Neutrophil (primary cell): ENCODE measurements around the gene STON2.

Experiments
- H3K27ac ChIP-seq: fragments of 200-600 bp; sonication (generic); 2 replicates; pipeline ENCODE4 v1.5.1; 2016; ENCODE audit warnings: mild to moderate bottlenecking, moderate library complexity
- H3K27me3 ChIP-seq: fragments of 200-600 bp; sonication (generic); 2 replicates; pipeline ENCODE4 v1.6.0; 2016; ENCODE audit warnings: mild to moderate bottlenecking
- H3K36me3 ChIP-seq: fragments of 200-600 bp; sonication (generic); 2 replicates; pipeline ENCODE4 v1.5.1; 2017
- H3K4me1 ChIP-seq, 2 experiments: fragments of 200-600 bp in 1 of 2; sonication (generic) in 1 of 2; 1 replicate in 1 of 2; 2 replicates in 1 of 2; pipeline versions ENCODE4 v1.5.1 to v1.6.1; 2013 to 2016; ENCODE audit warnings: low read depth in 1 of 2, low read length in 1 of 2, mild to moderate bottlenecking in 1 of 2, moderate library complexity in 1 of 2; ENCODE audit not compliant: control insufficient read depth in 1 of 2, insufficient read depth in 1 of 2
- H3K4me3 ChIP-seq, 2 experiments: fragments of 200-600 bp in 1 of 2; sonication (generic) in 1 of 2; 1 replicate in 1 of 2; 2 replicates in 1 of 2; pipeline ENCODE4 v1.5.1; 2013 to 2016; ENCODE audit warnings: low read depth in 1 of 2, low read length in 1 of 2, mild to moderate bottlenecking in 1 of 2, moderate library complexity in 1 of 2
- H3K9me3 ChIP-seq: fragments of 200-600 bp; sonication (generic); 2 replicates; pipeline ENCODE4 v1.5.1; 2016
- TF ChIP-seq, protein P1 (sequence below): fragments of 200-600 bp; sonication (generic); IDR thresholded peaks from 2 replicates; pipeline ENCODE4 v1.5.1; 2016; ENCODE audit warnings: antibody characterized with exemption

The STON2 gene

DNA sequence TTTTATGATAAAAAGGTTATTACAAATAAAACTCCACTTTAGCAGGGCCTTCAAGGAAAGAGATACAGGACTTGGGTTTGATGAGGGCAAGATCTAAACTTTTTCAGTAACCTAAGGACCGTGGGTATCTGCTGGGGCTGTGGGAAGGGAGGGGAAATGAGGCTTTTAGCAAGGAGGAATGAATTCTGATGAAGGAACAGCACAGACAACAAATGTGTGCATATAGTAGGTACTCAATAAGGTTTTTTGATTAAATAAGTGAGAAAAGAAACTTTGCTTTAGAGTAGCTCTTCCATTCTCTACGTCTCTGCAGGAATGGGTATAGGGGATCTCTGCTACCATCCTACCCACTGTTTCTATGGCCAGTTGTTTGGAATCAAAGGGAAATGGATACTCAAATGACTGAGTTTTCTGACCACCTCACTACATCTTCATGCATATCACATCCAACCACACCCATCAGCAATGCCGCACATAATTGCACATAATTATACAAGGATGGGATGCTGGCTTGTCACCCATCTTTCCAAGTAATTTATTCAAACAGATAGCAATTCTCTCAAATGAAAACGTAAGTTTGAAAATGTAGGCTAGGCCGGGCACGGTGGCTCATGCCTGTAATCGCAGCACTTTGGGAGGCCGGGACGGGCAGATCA, 119.9 kb downstream of the STON2 start:
- TF ChIP-seq, protein P1, sequence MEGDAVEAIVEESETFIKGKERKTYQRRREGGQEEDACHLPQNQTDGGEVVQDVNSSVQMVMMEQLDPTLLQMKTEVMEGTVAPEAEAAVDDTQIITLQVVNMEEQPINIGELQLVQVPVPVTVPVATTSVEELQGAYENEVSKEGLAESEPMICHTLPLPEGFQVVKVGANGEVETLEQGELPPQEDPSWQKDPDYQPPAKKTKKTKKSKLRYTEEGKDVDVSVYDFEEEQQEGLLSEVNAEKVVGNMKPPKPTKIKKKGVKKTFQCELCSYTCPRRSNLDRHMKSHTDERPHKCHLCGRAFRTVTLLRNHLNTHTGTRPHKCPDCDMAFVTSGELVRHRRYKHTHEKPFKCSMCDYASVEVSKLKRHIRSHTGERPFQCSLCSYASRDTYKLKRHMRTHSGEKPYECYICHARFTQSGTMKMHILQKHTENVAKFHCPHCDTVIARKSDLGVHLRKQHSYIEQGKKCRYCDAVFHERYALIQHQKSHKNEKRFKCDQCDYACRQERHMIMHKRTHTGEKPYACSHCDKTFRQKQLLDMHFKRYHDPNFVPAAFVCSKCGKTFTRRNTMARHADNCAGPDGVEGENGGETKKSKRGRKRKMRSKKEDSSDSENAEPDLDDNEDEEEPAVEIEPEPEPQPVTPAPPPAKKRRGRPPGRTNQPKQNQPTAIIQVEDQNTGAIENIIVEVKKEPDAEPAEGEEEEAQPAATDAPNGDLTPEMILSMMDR, result no peak

DNA sequence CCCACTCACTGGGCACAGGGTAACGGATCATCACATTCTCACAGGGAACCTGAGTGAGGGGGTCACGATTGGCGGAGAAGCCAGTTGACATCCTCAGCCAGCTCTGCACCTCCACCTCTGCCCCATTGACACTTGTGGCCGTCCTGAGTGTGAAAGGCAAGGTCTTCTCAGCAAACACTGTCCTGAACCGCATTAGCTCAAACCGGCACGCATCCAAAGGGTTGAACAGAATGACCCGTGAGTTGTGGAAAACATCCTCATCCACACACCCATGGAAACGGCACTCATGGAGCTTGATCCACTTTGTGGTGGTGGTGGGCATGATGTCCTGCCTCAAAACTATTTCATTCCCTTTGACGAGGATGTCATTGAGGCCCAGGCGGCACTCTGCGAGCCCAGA, 123.0 kb downstream of the STON2 start:
- Histone ChIP-seq H3K36me3 (no peaks in the 10 kb centered on the region), H3K27ac (no peak overlapping the region), H3K4me3 (no peak overlapping the region), H3K4me1 (no peaks in the 10 kb centered on the region), H3K9me3 (no peaks in the 10 kb centered on the region), H3K27me3 (no peaks in the 10 kb centered on the region)
- TF ChIP-seq, protein P1, result no peak

More for the DNA sequence above, 119.9 kb downstream of the STON2 start:
- H3K4me1 ChIP-seq, result no peaks in the 10 kb centered on the region
- H3K27ac ChIP-seq, result no peak overlapping the region
- no peak overlapping the region for H3K4me3 ChIP-seq
- H3K27me3 ChIP-seq, result no peaks in the 10 kb centered on the region
- no peaks in the 10 kb centered on the region for H3K9me3 ChIP-seq
- no peaks in the 10 kb centered on the region for H3K36me3 ChIP-seq

GRCh38 chr14:81276073-81277069, 123.8 kb downstream of the STON2 start:
- H3K4me1 ChIP-seq, result no peaks in the 10 kb centered on the region
- no peak overlapping the region for H3K27ac ChIP-seq
- H3K36me3 ChIP-seq, result no peaks in the 10 kb centered on the region
- TF ChIP-seq, protein P1, result no peak
- H3K9me3 ChIP-seq, result no peaks in the 10 kb centered on the region
- H3K27me3 ChIP-seq, result no peaks in the 10 kb centered on the region
- no peak overlapping the region for H3K4me3 ChIP-seq

- no peak overlapping the region for H3K4me3 ChIP-seq
- no peak overlapping the region for H3K27ac ChIP-seq
- H3K27me3 ChIP-seq, result no peaks in the 10 kb centered on the region
- no peaks in the 10 kb centered on the region for H3K36me3 ChIP-seq
- no peaks in the 10 kb centered on the region for H3K9me3 ChIP-seq
- no peaks in the 10 kb centered on the region for H3K4me1 ChIP-seq
- TF ChIP-seq, protein P1, result no peak
Observed at GRCh38 chr14:81275305-81276072, 124.6 kb downstream of the STON2 start.

DNA sequence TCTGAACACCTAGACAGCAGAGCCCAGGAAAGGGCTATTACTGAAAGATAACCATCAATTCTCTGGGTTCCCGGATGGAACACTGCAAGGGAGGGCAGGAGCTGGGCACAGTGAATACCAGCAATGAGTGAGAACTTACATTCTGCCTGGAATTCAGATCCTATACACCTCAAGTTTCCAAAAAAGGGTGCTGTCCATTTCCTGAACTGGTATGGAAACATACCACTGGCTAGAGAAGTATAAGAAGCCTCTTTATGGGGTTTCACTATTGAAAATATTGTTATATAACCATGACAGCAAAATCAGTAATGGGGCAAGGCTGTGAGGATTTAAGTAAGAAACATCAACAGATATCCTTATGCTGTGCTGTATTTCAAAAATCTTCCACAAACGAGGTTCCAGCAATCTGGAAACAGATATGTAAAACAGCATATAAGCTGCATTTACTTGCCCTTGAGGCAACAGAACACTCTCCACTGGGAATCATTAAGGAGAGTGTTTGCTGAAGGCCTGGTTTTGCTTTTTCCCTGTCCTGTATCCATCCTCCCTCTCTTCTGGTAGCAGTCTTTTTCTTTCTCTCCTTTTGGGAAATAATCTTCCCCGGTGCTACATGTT, 126.1 kb downstream of the STON2 start:
- TF ChIP-seq, protein P1, result no peak
- Histone ChIP-seq H3K4me3 (no peak overlapping the region), H3K9me3 (no peaks in the 10 kb centered on the region), H3K27ac (no peak overlapping the region), H3K27me3 (no peaks in the 10 kb centered on the region), H3K36me3 (no peaks in the 10 kb centered on the region), H3K4me1 (no peaks in the 10 kb centered on the region)
